Endothelial cell of umbilical vein (primary cell): ENCODE data around the gene ATXN10. TPM values are rescaled to one million over a fixed set of nuclear protein-coding genes. Genes with fewer than 3 reads are reported as not detected.

Experiments
- BruUV-seq: library from RNA; stranded (reverse); fragments of 400-500 nt; replicated peaks from 2 replicates; lab custom pipeline; 2021; lab: Mats Ljungman, UMichigan
- CTCF ChIA-PET: fragments of 300-600, 350-600 bp; sonication (Branson Sonifier 250); formaldehyde crosslinking; loops from one replicate; lab custom pipeline; 2021; ENCODE audit warnings: antibody characterized with exemption, inconsistent platforms; lab: Charles Lee
- POLR2A ChIA-PET: fragments of 300-600, 350-600 bp; sonication (Branson Sonifier 250); formaldehyde crosslinking; loops from one replicate; lab custom pipeline; 2021; ENCODE audit warnings: antibody characterized with exemption, inconsistent platforms; lab: Charles Lee
- DNase-seq: peaks from one replicate; pipeline ENCODE4 v3.0.0-alpha.2; 2011; ENCODE audit warnings: low read depth, low spot score
- FAIRE-seq: peaks from 2 replicates; lab custom pipeline; 2011; peaks lifted over from hg19 to GRCh38; lab: Jason Lieb, UNC
- H2AFZ ChIP-seq: 2 replicates; pipeline ENCODE4 v1.6.0; 2012; ENCODE audit warnings: low read depth, low read length, control low read depth, inconsistent platforms
- H3K27ac ChIP-seq: 2 replicates; pipeline ENCODE4 v1.5.1; 2011; ENCODE audit warnings: low read depth, mild to moderate bottlenecking, control low read depth, low read length, moderate library complexity; ENCODE audit not compliant: insufficient read depth
- H3K27me3 ChIP-seq, 2 experiments: 2 replicates each; pipeline versions ENCODE4 v1.6.0 to v1.6.1; 2011; ENCODE audit warnings: low read length in 2 of 2, mixed read lengths in 1 of 2; ENCODE audit not compliant: control insufficient read depth in 2 of 2, insufficient read depth in 2 of 2
- H3K36me3 ChIP-seq, 2 experiments: 2 replicates in 1 of 2; 3 replicates in 1 of 2; pipeline ENCODE4 v1.5.1; 2011; ENCODE audit warnings: low read length in 2 of 2, mild to moderate bottlenecking in 1 of 2, moderate library complexity in 1 of 2; ENCODE audit not compliant: control insufficient read depth in 2 of 2, insufficient read depth in 2 of 2; ENCODE audit errors: extremely low read depth in 1 of 2
- H3K4me1 ChIP-seq: 3 replicates; pipeline ENCODE4 v1.5.1; 2011; ENCODE audit warnings: mild to moderate bottlenecking, low read length; ENCODE audit not compliant: control insufficient read depth, insufficient read depth; ENCODE audit errors: extremely low read depth
- H3K4me2 ChIP-seq: 2 replicates; pipeline ENCODE4 v1.6.1; 2011; ENCODE audit warnings: low read length, control low read depth, mixed read lengths; ENCODE audit not compliant: insufficient read depth
- H3K4me3 ChIP-seq, 3 experiments: fragments of 200-600 bp in 1 of 3; sonication (generic), shearing (Covaris generic) in 1 of 3; replicated peaks in 1 of 3; 2 replicates each; pipeline ENCODE4 v1.5.1; 2011 to 2016; ENCODE audit warnings: control low read depth in 3 of 3, low read length in 3 of 3, mild to moderate bottlenecking in 2 of 3, inconsistent platforms in 1 of 3, low read depth in 1 of 3, moderate library complexity in 1 of 3; ENCODE audit not compliant: insufficient read depth in 1 of 3
- H3K79me2 ChIP-seq: 2 replicates; pipeline ENCODE4 v1.6.0; 2012; ENCODE audit warnings: low read length, inconsistent platforms; ENCODE audit not compliant: control insufficient read depth, insufficient read depth
- H3K9ac ChIP-seq: replicated peaks from 2 replicates; pipeline ENCODE3; 2011; ENCODE audit warnings: low read length, control low read depth; ENCODE audit not compliant: insufficient read depth; ENCODE audit errors: extremely low read depth
- H3K9me1 ChIP-seq: replicated peaks from 3 replicates; pipeline ENCODE4 v1.6.0; 2011; ENCODE audit warnings: mild to moderate bottlenecking, low read length; ENCODE audit not compliant: control insufficient read depth, insufficient read depth; ENCODE audit errors: extremely low read depth
- H3K9me3 ChIP-seq: replicated peaks from 2 replicates; pipeline ENCODE4 v1.5.1; 2012; ENCODE audit warnings: low read length, inconsistent platforms; ENCODE audit not compliant: control insufficient read depth, insufficient read depth
- H4K20me1 ChIP-seq: replicated peaks from 2 replicates; pipeline ENCODE3; 2011; ENCODE audit warnings: mild to moderate bottlenecking, low read length; ENCODE audit not compliant: control insufficient read depth, insufficient read depth; ENCODE audit errors: extremely low read depth
- CTCF ChIP-seq, 2 donors: IDR thresholded peaks; 1 replicate in 1 of 2; 2 replicates in 1 of 2; pipeline ENCODE4 v1.5.1; 2011; ENCODE audit warnings: low read length in 2 of 2, mild to moderate bottlenecking in 2 of 2, moderate library complexity in 2 of 2, control low read depth in 1 of 2, inconsistent platforms in 1 of 2, low read depth in 1 of 2; ENCODE audit not compliant: insufficient read depth in 1 of 2; ENCODE audit errors: extremely low read depth in 1 of 2
- EZH2 ChIP-seq: IDR thresholded peaks from 2 replicates; pipeline ENCODE4 v1.6.1; 2012; ENCODE audit warnings: borderline replicate concordance, low read depth, mild to moderate bottlenecking, moderate library complexity, low read length, inconsistent platforms; ENCODE audit not compliant: severe bottlenecking
- FOS ChIP-seq: IDR thresholded peaks from 2 replicates; pipeline ENCODE4 v1.6.1; 2011; ENCODE audit warnings: mild to moderate bottlenecking, low read length, moderate library complexity, borderline replicate concordance; ENCODE audit not compliant: insufficient read depth
- GATA2 ChIP-seq: IDR thresholded peaks from 2 replicates; pipeline ENCODE4 v1.7.0; 2011; ENCODE audit warnings: low read depth, mild to moderate bottlenecking, moderate library complexity, mixed read lengths, low read length; ENCODE audit not compliant: insufficient read length, insufficient read depth
- JUN ChIP-seq: IDR thresholded peaks from 2 replicates; pipeline ENCODE4 v1.6.1; 2011; ENCODE audit warnings: borderline replicate concordance, low read depth; ENCODE audit not compliant: insufficient read length, insufficient read depth
- MYC ChIP-seq: IDR thresholded peaks from one replicate; pipeline ENCODE4 v1.6.1; 2011; ENCODE audit warnings: mild to moderate bottlenecking, low read depth, low read length
- POLR2A ChIP-seq: IDR thresholded peaks from 2 replicates; pipeline ENCODE4 v1.6.1; 2012; ENCODE audit warnings: low read depth, mild to moderate bottlenecking, control low read depth, low read length
- dilution Hi-C: fragments of 300-500 bp; cut with MboI; formaldehyde crosslinking; loops from one replicate; pipeline ENCODE4 v1.15.0; 2019; ENCODE audit warnings: low sequenced_read_pairs; ENCODE audit not compliant: extremely low pct_ligation_motif_present
- intact Hi-C: fragments of 100-400 bp; cut with micrococcal nuclease; formaldehyde crosslinking; loops from one replicate; pipeline ENCODE4 v1.10.0; 2022
- polyA plus RNA-seq, 4 experiments: library from polyadenylated mRNA; depleted of rRNA in 3 of 4; stranded (reverse) in 3 of 4; unstranded in 1 of 4; fragments of >200 nt; gene quantifications; 2 replicates each; pipeline versions ENCODE4 v1.2.1 to v1.2.3, GENCODE V29; 2011 to 2012; ENCODE audit warnings: missing spikeins in 1 of 4
- total RNA-seq: library from RNA; stranded (reverse); gene quantifications from 2 replicates; pipeline ENCODE4 v1.2.3, GENCODE V29; 2021

The ATXN10 gene
- total and polyA plus RNA-seq, 2 donors (not counting 3 experiments of a cell fraction or from before 2014, with no cell fraction given) = 73.2 to 91.9 TPM

- no TSS peak for BruUV-seq
Observed at GRCh38 chr22:45626198-45626651, 45.4 kb upstream of the ATXN10 start.

GRCh38 chr22:45627489-45628233, 44.0 kb upstream of the ATXN10 start:
- Histone ChIP-seq H3K4me2 (no peak overlapping the region), H3K4me3 (no peak overlapping the region), H3K27me3 (peaks cover 14 to 22% of the 10 kb centered on the region in 2 experiments), H3K9me1 (no peaks in the 10 kb centered on the region), H3K27ac (no peak overlapping the region), H3K9ac (no peak overlapping the region), H3K79me2 (no peaks in the 10 kb centered on the region), H3K4me1 (no peaks in the 10 kb centered on the region), H3K9me3 (no peaks in the 10 kb centered on the region), H4K20me1 (no peaks in the 10 kb centered on the region), H3K36me3 (no peaks in the 10 kb centered on the region), H2AFZ (no peak overlapping the region)
- no peak for TF ChIP-seq CTCF (IDR thresholded peaks at IDR 0.05; ENCODE audit: extremely low read depth in 1 of 2, insufficient read depth in 1 of 2, low read depth in 1 of 2, low read length in 2 of 2)
- TF ChIP-seq MYC = no peak
- TF ChIP-seq EZH2 = no peak
- no peak for TF ChIP-seq JUN
- TF ChIP-seq POLR2A = no peak
- TF ChIP-seq FOS = no peak
- intact Hi-C loops (no loop called here), dilution Hi-C loops (no loop called here)
- ChIA-PET CTCF (no interaction called here), POLR2A (no interaction called here)
- DNase-seq (no peak), FAIRE-seq (no peak)
- no TSS peak for BruUV-seq

More at GRCh38 chr22:45626198-45626651, 45.4 kb upstream of the ATXN10 start:
- CTCF ChIA-PET = no interaction called here
- dilution Hi-C loops = no loop called here
- Histone ChIP-seq H3K79me2 (no peaks in the 10 kb centered on the region), H3K4me2 (no peak overlapping the region), H3K27me3 (peaks cover 7 to 8% of the 10 kb centered on the region in 2 experiments), H3K4me1 (no peaks in the 10 kb centered on the region), H3K9me1 (no peaks in the 10 kb centered on the region), H2AFZ (no peak overlapping the region), H3K9ac (no peak overlapping the region), H3K9me3 (no peaks in the 10 kb centered on the region), H4K20me1 (no peaks in the 10 kb centered on the region), H3K36me3 (no peaks in the 10 kb centered on the region), H3K27ac (no peak overlapping the region), H3K4me3 (no peak overlapping the region)
- POLR2A ChIA-PET = no interaction called here
- intact Hi-C loops = no loop called here
- TF ChIP-seq POLR2A (no peak), MYC (no peak), JUN (no peak), GATA2 (no peak), FOS (no peak)
- DNase-seq = no peak
- no peak for FAIRE-seq
